Stimulated activated CD8-positive, alpha-beta memory T cell treated with anti-CD3 and anti-CD28 coated beads, Interleukin-7, amount 100 ng/mL, for 24 hours (primary cell): ENCODE data around the gene PLP1.
A peak's percentile ranks its signal among the peaks of the same experiment; 100 is the strongest.

Experiments used
- DNase-seq: peaks from one replicate; pipeline ENCODE4 v3.0.0-alpha.2; 2020; ENCODE audit warnings: low read depth

The PLP1 gene

DNA sequence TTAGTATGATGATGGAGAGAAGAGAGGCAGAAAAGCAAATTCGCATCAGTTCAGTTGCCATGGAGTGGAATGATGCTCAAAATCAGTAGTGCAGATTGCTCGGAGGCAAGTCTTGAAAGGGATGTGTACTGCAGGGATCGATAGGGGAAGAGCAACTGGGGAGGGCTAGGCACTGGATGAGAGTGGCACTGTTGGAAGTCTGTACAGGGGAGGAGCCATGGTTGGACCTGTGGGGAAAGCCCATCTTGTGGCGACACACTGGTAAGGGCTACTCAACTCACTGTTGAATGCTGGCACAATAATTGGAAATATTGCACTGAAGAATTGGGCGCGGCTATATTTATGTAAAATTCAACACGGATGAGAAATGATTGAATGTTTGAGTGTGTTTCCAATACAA is 54.2 kb downstream of the PLP1 start:
- DNase-seq: no peak

DNA sequence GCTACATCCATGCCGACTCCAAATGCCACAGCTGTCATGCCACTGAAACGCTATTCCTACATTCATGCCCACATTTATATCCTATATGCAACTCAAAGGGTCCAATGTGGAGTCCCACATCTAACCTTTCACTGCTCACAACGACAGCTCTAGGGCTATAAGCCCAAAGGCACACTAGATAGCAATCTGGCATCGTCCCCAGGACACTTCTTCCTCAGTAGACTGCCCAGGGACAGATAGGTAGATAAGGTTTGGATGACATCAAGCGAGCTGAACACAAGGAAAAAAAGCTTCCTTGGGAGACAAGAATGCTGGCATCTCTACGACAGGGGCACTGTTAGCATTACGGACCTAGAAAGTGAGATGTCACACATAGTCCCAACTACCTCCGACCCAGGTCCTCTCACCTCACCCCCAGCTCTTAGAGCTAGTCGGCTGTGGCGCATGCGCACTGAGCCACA is 54.7 kb downstream of the PLP1 start:
- DNase-seq: peak; percentile 36

DNA sequence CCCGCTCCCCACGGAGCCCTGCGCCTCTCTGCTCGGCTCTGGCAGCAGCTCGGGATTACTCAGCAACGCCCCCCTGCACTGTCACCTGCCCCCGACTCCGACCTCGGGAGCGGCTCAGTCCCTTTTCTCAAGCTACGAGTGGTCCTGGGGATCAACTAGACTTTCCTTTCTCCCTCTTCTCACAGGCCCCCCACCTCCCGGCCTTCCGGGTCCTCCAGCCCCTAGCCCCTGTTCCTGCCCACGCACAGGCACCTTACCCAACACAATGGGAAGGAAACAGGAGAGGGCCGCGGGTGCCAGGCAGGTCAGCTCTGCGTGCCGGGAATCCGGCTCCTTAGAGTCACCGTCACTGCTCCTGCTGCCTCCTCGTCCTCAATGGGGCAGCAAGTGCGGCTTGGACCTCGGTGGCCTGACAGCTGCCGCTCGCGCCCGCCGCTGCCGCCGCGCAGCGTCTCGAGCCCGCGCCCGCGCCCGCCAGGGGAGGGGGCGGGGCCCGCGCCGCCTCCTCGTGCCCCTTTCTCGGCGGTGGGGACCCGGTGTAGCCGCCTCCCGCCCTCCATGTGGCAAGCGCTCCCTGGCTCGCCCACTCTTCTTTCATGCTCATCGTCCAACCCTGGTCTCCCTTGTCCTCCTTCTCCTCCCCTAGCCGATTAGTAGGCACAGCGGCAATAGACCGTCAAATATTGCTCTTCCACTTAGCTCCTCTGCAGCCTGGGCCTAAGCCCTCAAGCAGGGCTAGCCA is 55.3 kb downstream of the PLP1 start, which contains the start of gene RAB9B:
RAB9B (minus strand) TSS at position 455 of the 742 bp plus-strand sequence. CDS start 6,473 bp downstream, outside the sequence.
- no peak for DNase-seq

DNA sequence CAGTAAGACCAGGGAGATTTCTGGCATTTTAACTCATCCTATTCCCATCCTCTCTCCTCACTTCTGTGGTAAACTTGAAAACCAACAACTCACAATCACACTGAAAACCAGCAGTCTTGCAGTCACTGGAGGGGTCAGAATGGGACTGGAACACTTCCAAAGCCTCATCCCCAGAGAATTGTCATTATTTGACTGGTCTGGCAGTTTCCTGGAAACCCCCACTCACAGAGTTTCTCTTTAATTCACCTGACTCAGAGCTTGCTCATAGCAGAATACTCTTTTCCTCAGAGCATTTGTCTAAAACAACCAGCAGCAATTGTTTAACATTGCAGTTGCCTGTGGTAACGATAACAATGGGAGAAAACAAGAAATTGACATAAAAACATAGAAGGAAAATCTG is 62.8 kb downstream of the PLP1 start:
- no peak for DNase-seq
